Measurements from ENCODE around the gene BANK1.

The BANK1 gene

DNA sequence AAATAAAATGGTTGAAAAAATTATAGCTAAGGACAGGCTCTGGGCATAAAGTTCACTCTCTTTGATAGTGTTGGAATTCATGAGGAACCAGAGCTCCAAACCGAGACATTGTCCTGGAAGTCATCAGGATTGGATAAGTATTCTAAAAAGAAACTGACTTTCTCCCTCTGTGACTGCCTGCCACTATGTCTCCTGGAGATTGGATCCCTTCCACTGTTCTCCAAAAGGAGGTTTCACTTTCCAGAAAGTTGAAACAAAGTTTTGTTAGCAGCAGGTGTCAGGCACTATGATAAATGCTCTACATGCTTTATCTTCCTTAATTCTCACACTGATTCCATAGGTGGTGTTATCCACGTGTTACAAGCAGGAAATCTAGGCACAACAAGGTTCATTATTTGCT is 16.8 kb downstream of the BANK1 start:
- Histone ChIP-seq H3K36me3 (ENCODE audit: insufficient read depth, low read length) (no peaks in the 10 kb centered on the region), H3K9me2 (ENCODE audit: low read depth, low read length) (no peaks in the 10 kb centered on the region), H2AFZ (ENCODE audit: low read length) (no peak overlapping the region), H3K4me2 (ENCODE audit: low read length) (peak overlapping the region; percentile 75), H4K20me1 (ENCODE audit: insufficient read depth, low read length) (no peaks in the 10 kb centered on the region), H3K79me2 (ENCODE audit: insufficient read depth, low read length) (no peaks in the 10 kb centered on the region), H3K4me3 (ENCODE audit: low read depth, low read length, poor library complexity, severe bottlenecking) (peak overlapping the region; percentile 46), H3F3A (ENCODE audit: insufficient read depth, low read length) (peaks cover 5% of the 10 kb centered on the region; the same call in 1 of the 2 replicates), H3K27ac (ENCODE audit: low read depth, low read length, poor library complexity, severe bottlenecking) (peak overlapping the region; percentile 99), H3K27me3 (ENCODE audit: insufficient read depth, low read length) (no peaks in the 10 kb centered on the region), H3K4me1 (ENCODE audit: insufficient read depth, low read length, severe bottlenecking) (peaks cover 83% of the 10 kb centered on the region), H3K9ac (ENCODE audit: low read length) (peak overlapping the region; percentile 68), H3K9me3 (ENCODE audit: low read length) (no peaks in the 10 kb centered on the region)
- TF ChIP-seq, protein P1, sequence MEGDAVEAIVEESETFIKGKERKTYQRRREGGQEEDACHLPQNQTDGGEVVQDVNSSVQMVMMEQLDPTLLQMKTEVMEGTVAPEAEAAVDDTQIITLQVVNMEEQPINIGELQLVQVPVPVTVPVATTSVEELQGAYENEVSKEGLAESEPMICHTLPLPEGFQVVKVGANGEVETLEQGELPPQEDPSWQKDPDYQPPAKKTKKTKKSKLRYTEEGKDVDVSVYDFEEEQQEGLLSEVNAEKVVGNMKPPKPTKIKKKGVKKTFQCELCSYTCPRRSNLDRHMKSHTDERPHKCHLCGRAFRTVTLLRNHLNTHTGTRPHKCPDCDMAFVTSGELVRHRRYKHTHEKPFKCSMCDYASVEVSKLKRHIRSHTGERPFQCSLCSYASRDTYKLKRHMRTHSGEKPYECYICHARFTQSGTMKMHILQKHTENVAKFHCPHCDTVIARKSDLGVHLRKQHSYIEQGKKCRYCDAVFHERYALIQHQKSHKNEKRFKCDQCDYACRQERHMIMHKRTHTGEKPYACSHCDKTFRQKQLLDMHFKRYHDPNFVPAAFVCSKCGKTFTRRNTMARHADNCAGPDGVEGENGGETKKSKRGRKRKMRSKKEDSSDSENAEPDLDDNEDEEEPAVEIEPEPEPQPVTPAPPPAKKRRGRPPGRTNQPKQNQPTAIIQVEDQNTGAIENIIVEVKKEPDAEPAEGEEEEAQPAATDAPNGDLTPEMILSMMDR (IDR thresholded peaks at IDR 0.05; ENCODE audit: low read length), result peak; percentile 3; the same call in 1 of the 2 replicates
- no peak for TF ChIP-seq EZH2 (IDR thresholded peaks at IDR 0.05; ENCODE audit: borderline replicate concordance, low read length)

DNA sequence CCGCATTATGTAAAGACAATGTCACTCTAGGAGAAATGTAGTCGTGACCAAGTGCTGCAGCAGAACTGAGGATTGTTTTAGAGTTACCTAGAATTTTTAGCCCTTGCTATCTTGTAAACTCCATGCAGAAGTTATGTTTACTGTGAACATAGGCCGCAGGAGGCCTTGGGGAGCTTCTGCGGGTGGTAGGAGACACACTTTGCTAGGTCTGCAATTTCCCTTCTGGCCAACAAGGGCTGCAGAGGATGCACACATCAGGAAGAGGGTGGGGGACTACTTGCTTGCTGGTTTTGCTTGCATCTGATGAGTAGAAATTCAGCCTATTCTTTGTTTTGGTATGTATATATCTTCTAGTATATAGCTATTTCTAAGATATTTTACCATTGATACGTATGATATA is 23.1 kb downstream of the BANK1 start:
- peak overlapping the region; percentile 93 for H3K27ac ChIP-seq (ENCODE audit: low read depth, low read length, poor library complexity, severe bottlenecking)
- H3K9me3 ChIP-seq (ENCODE audit: low read length), result no peaks in the 10 kb centered on the region
- peak overlapping the region; percentile 60 for H3K4me3 ChIP-seq (ENCODE audit: low read depth, low read length, poor library complexity, severe bottlenecking)
- H3K27me3 ChIP-seq (ENCODE audit: insufficient read depth, low read length), result no peaks in the 10 kb centered on the region
- H3K79me2 ChIP-seq (ENCODE audit: insufficient read depth, low read length), result peaks cover 27% of the 10 kb centered on the region
- no peak overlapping the region for H2AFZ ChIP-seq (ENCODE audit: low read length)
- peak overlapping the region; percentile 70 for H3K9ac ChIP-seq (ENCODE audit: low read length)
- TF ChIP-seq, protein P1 (IDR thresholded peaks at IDR 0.05; ENCODE audit: low read length), result no peak
- TF ChIP-seq EZH2 (IDR thresholded peaks at IDR 0.05; ENCODE audit: borderline replicate concordance, low read length), result no peak
- H3K4me2 ChIP-seq (ENCODE audit: low read length), result peak overlapping the region; percentile 70
- H3K4me1 ChIP-seq (ENCODE audit: insufficient read depth, low read length, severe bottlenecking), result peaks cover 84% of the 10 kb centered on the region
- H3K9me2 ChIP-seq (ENCODE audit: low read depth, low read length), result no peaks in the 10 kb centered on the region
- no peaks in the 10 kb centered on the region for H4K20me1 ChIP-seq (ENCODE audit: insufficient read depth, low read length)
- peaks cover 10% of the 10 kb centered on the region; the same call in 1 of the 2 replicates for H3K36me3 ChIP-seq (ENCODE audit: insufficient read depth, low read length)
- H3F3A ChIP-seq (ENCODE audit: insufficient read depth, low read length), result no peaks in the 10 kb centered on the region

DNA sequence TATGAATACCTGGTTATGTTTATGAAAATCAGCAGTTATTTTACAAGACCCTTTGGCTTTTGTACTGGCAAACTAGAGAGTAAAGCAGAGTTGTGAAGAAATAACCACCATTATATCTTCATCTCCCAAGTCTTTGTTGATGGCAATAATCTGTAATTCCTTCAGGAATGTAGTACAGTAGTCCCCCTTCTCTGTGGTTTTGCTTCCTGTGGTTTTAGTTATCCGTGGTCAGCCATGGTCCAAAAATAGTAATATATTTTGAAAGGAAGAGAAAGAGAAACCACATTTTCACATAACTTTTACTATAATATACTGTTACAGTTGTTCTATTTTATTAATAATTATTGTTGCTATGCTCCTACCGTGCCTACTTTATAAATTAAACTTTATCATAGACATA is 27.8 kb downstream of the BANK1 start:
- H3K79me2 ChIP-seq (ENCODE audit: insufficient read depth, low read length), result peaks cover 53% of the 10 kb centered on the region
- H3K4me2 ChIP-seq (ENCODE audit: low read length), result no peak overlapping the region
- peaks cover 46% of the 10 kb centered on the region for H3K4me1 ChIP-seq (ENCODE audit: insufficient read depth, low read length, severe bottlenecking)
- TF ChIP-seq, protein P1 (IDR thresholded peaks at IDR 0.05; ENCODE audit: low read length), result no peak
- no peak for TF ChIP-seq EZH2 (IDR thresholded peaks at IDR 0.05; ENCODE audit: borderline replicate concordance, low read length)
- no peak overlapping the region for H3K4me3 ChIP-seq (ENCODE audit: low read depth, low read length, poor library complexity, severe bottlenecking)
- H3K9ac ChIP-seq (ENCODE audit: low read length), result no peak overlapping the region
- peaks cover 15% of the 10 kb centered on the region for H3K36me3 ChIP-seq (ENCODE audit: insufficient read depth, low read length)
- H3K27ac ChIP-seq (ENCODE audit: low read depth, low read length, poor library complexity, severe bottlenecking), result no peak overlapping the region
- H3K27me3 ChIP-seq (ENCODE audit: insufficient read depth, low read length), result no peaks in the 10 kb centered on the region
- H4K20me1 ChIP-seq (ENCODE audit: insufficient read depth, low read length), result no peaks in the 10 kb centered on the region
- no peak overlapping the region for H2AFZ ChIP-seq (ENCODE audit: low read length)
- no peaks in the 10 kb centered on the region for H3F3A ChIP-seq (ENCODE audit: insufficient read depth, low read length)
- H3K9me2 ChIP-seq (ENCODE audit: low read depth, low read length), result no peaks in the 10 kb centered on the region
- no peaks in the 10 kb centered on the region for H3K9me3 ChIP-seq (ENCODE audit: low read length)

All from OCI-LY1 (cell line).